ENCODE measurements around the gene MIER1. TPM values are rescaled to one million over a fixed set of nuclear protein-coding genes. Genes with fewer than 3 reads are reported as not detected.

Gene MIER1
- 10 to 100 TPM; 14.8 to 21.7 (median 15.4) TPM for total RNA-seq

- Histone ChIP-seq H3K4me3 (peak within 1 kb of the TSS; percentile 69 to 96 (median 86)), H3K27me3 (no peaks in the 10 kb centered on the region), H3K9me3 (no peaks in the 10 kb centered on the region), H3K27ac (peak within 1 kb of the TSS; percentile 85 to 97 (median 92)), H3K4me1 (peaks cover 29 to 35% of the 10 kb centered on the region in 2 donors), H3K36me3 (no peaks in the 10 kb centered on the region)
- intact Hi-C loops (cut with DNase I; ENCODE audit: low total_unique reads): loop anchor here (5.0 to 10.0 kb wide), 2 partner anchors 510 to 1503 kb away; partner anchors contain the start of genes LEPR, LEPROT and SERBP1
- in situ Hi-C loops (cut with MboI; ENCODE audit: low sequenced_read_pairs in 4 of 4): loop anchor here in 1 of 4 donors (25.0 kb wide), 1 partner anchor 588 kb away; no protein-coding TSS in a partner anchor
- peak; percentile 93 to 96 for ATAC-seq
- DNase-seq: peak; percentile 96 to 97
- TF ChIP-seq CTCF (IDR thresholded peaks at IDR 0.05 in 4 of 5, conservative IDR thresholded peaks at IDR 0.05 in 1 of 5) (peak; percentile 23 to 41 (median 25)), POLR2A (IDR thresholded peaks at IDR 0.05) (peak; percentile 56 to 68)
These were observed at the start of gene MIER1, which contains the start of gene DNAI4 for GRCh38 chr1:66924756-66925557. MIER1 (plus strand) TSS chr1:66924990; CDS start chr1:66925029, 39 bp downstream. DNAI4 (minus strand) TSS chr1:66924856; CDS start chr1:66924831, 25 bp downstream.

- in situ Hi-C loops (cut with MboI; ENCODE audit: low sequenced_read_pairs in 4 of 4): no loop called here
These were observed 48.1 kb upstream of the MIER1 start for GRCh38 chr1:66876664-66877063.

GRCh38 chr1:66889030-66889429 lies 35.8 kb upstream of the MIER1 start:
- DNase-seq: no peak
- no peak for ATAC-seq
- H3K4me1 ChIP-seq: no peaks in the 10 kb centered on the region
- H3K4me3 ChIP-seq: no peak overlapping the region
- TF ChIP-seq POLR2A (IDR thresholded peaks at IDR 0.05) (no peak), CTCF (IDR thresholded peaks at IDR 0.05 in 4 of 5, conservative IDR thresholded peaks at IDR 0.05 in 1 of 5) (no peak)
- in situ Hi-C loops (cut with MboI; ENCODE audit: low sequenced_read_pairs in 4 of 4) (no loop called here), intact Hi-C loops (cut with DNase I; ENCODE audit: low total_unique reads) (no loop called here)
- H3K27me3 ChIP-seq: no peaks in the 10 kb centered on the region
- no peaks in the 10 kb centered on the region for H3K9me3 ChIP-seq
- H3K36me3 ChIP-seq: no peaks in the 10 kb centered on the region
- H3K27ac ChIP-seq: no peak overlapping the region

More at GRCh38 chr1:66876664-66877063, 48.1 kb upstream of the MIER1 start:
- no peaks in the 10 kb centered on the region for H3K36me3 ChIP-seq
- no peak for DNase-seq
- TF ChIP-seq CTCF (IDR thresholded peaks at IDR 0.05 in 4 of 5, conservative IDR thresholded peaks at IDR 0.05 in 1 of 5) (no peak), POLR2A (IDR thresholded peaks at IDR 0.05) (no peak)
- no peaks in the 10 kb centered on the region for H3K4me1 ChIP-seq
- H3K27ac ChIP-seq: no peak overlapping the region
- H3K27me3 ChIP-seq: no peaks in the 10 kb centered on the region
- H3K9me3 ChIP-seq: peaks cover 0 to 4% (median 0%) of the 10 kb centered on the region in 3 donors
- ATAC-seq: no peak
- intact Hi-C loops (cut with DNase I; ENCODE audit: low total_unique reads): no loop called here
- no peak overlapping the region for H3K4me3 ChIP-seq

- no peak for TF ChIP-seq CTCF (IDR thresholded peaks at IDR 0.05 in 4 of 5, conservative IDR thresholded peaks at IDR 0.05 in 1 of 5)
- TF ChIP-seq POLR2A (IDR thresholded peaks at IDR 0.05): no peak
- Histone ChIP-seq H3K4me1 (no peaks in the 10 kb centered on the region), H3K36me3 (no peaks in the 10 kb centered on the region), H3K9me3 (no peaks in the 10 kb centered on the region), H3K4me3 (no peak overlapping the region), H3K27me3 (no peaks in the 10 kb centered on the region), H3K27ac (no peak overlapping the region)
- no peak for ATAC-seq
- in situ Hi-C loops (cut with MboI; ENCODE audit: low sequenced_read_pairs in 4 of 4): no loop called here
- DNase-seq: no peak
- intact Hi-C loops (cut with DNase I; ENCODE audit: low total_unique reads): no loop called here
These were observed 34.2 kb upstream of the MIER1 start for GRCh38 chr1:66890621-66891020.
